Hepatocyte (in vitro differentiated cells): ENCODE measurements around the gene LDLR. TPM values are rescaled to one million over a fixed set of nuclear protein-coding genes. Genes with fewer than 3 reads are reported as not detected.
A peak's percentile ranks its signal among the peaks of the same experiment; 100 is the strongest.
"Not testable (repeated sequence)": the region's sequence is repeated elsewhere in the genome, so short reads cannot be mapped to it uniquely, and the experiment has no call there.

Experiments used
- DNase-seq: peaks from one replicate; pipeline ENCODE4 v3.0.0-alpha.2; 2016; ENCODE audit warnings: low spot score
- H2AFZ ChIP-seq: fragments of 200-600 bp; sonication (generic); 2 replicates; pipeline ENCODE4 v1.6.0; 2016; ENCODE audit warnings: antibody characterized with exemption, mild to moderate bottlenecking
- H3K27ac ChIP-seq: fragments of 200-600 bp; sonication (generic); 2 replicates; pipeline ENCODE4 v1.5.1; 2016; ENCODE audit warnings: mild to moderate bottlenecking
- H3K27me3 ChIP-seq: fragments of 200-600 bp; sonication (generic); 2 replicates; pipeline ENCODE4 v1.6.1; 2016
- H3K36me3 ChIP-seq: fragments of 200-600 bp; sonication (generic); replicated peaks from 2 replicates; pipeline ENCODE4 v1.5.1; 2016; ENCODE audit warnings: low read depth; ENCODE audit not compliant: insufficient read depth
- H3K4me1 ChIP-seq: fragments of 200-600 bp; sonication (generic); 2 replicates; pipeline ENCODE4 v1.5.1; 2016; ENCODE audit warnings: mild to moderate bottlenecking, moderate library complexity; ENCODE audit not compliant: insufficient read depth
- H3K4me2 ChIP-seq: fragments of 200-600 bp; sonication (generic); 2 replicates; pipeline ENCODE4 v1.6.0; 2016
- H3K4me3 ChIP-seq: fragments of 200-600 bp; sonication (generic); 2 replicates; pipeline ENCODE4 v1.5.1; 2016; ENCODE audit warnings: mild to moderate bottlenecking
- H3K79me2 ChIP-seq: fragments of 200-600 bp; sonication (generic); 2 replicates; pipeline ENCODE4 v1.6.0; 2017; ENCODE audit warnings: mild to moderate bottlenecking
- H3K9me2 ChIP-seq: fragments of 200-600 bp; sonication (generic); replicated peaks from 2 replicates; pipeline ENCODE4 v1.6.0; 2017; ENCODE audit warnings: mild to moderate bottlenecking; ENCODE audit not compliant: insufficient read depth
- H3K9me3 ChIP-seq: fragments of 200-600 bp; sonication (generic); 2 replicates; pipeline ENCODE4 v1.5.1; 2016; ENCODE audit warnings: low read depth, mild to moderate bottlenecking
- H4K20me1 ChIP-seq: fragments of 200-600 bp; sonication (generic); 2 replicates; pipeline ENCODE4 v1.6.0; 2016; ENCODE audit warnings: mild to moderate bottlenecking; ENCODE audit not compliant: insufficient read depth, poor library complexity, severe bottlenecking
- EZH2 ChIP-seq: fragments of 200-600 bp; sonication (generic); IDR thresholded peaks from 2 replicates; pipeline ENCODE4 v1.6.1; 2016; ENCODE audit warnings: antibody characterized with exemption, mild to moderate bottlenecking, borderline replicate concordance
- EZH2phosphoT487 ChIP-seq: fragments of 200-600 bp; sonication (generic); IDR thresholded peaks from one replicate; pipeline ENCODE4 v1.6.1; 2018; ENCODE audit warnings: antibody characterized with exemption, mild to moderate bottlenecking, low read depth, moderate library complexity; ENCODE audit not compliant: unreplicated experiment, severe bottlenecking
- WGBS: methylation state at CpG from one replicate; pipeline ENCODE4 v1.1.6; 2016; ENCODE audit warnings: low lambda C conversion rate; ENCODE audit errors: missing lambda C conversion rate; 5-methylcytosine and 5-hydroxymethylcytosine counted together
- polyA plus RNA-seq: library from polyadenylated mRNA; unstranded; fragments of >200 nt; fragmentation: Nextera tagmentation; extraction: Ambion mirVana; gene quantifications from 2 replicates; pipeline ENCODE4 v1.2.1, GENCODE V29; 2016
- total RNA-seq: library from RNA; depleted of rRNA; stranded (reverse); fragments of >200 nt; gene quantifications from 2 replicates; pipeline ENCODE4 v1.2.3, GENCODE V29; 2014
- TF ChIP-seq, protein P1 (sequence below): fragments of 200-600 bp; sonication (generic); IDR thresholded peaks from 2 replicates; pipeline ENCODE4 v1.5.1; 2016; ENCODE audit warnings: antibody characterized with exemption, mild to moderate bottlenecking; ENCODE audit not compliant: poor library complexity

The LDLR gene
- total and polyA plus RNA-seq, 2 experiments from 2014 or later, result 123 to 126 TPM

DNA sequence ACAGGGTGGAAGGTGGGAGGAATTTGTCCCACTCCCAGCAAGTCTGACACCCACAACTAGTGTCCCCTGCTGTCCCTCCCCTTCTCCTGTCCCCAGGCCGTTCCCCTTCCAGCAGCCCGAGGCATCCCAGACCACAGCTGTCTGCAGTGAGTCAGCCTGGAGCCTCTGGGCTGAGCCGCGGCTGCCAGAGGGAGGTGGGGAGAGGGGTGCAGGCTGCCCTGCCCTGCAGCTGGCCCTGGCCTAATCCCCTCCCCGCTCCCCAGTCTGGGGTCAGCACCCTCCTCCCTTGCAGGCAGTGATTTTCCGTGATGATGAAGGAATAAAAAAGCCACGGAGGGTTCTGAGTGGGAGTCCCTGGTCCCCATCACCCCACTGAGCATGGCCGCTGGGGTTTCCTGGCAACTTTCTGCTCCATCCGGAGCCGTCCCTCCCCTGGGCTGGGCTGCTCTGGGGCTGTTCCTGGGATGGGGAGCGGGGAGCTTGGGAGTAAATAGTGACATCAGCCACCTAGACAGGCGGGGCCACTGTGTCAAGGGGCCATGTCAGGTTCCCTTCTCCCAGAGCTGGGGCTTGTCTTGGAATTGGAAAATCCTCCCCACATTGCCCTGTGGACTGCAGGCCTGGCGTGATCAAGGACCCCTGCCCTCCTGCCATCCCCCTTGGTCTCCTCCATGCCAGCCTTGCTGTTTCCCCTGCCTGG is 49.5 kb downstream of the LDLR start:
- Histone ChIP-seq H3K36me3 (no peaks in the 10 kb centered on the region), H3K27me3 (no peaks in the 10 kb centered on the region), H3K79me2 (no peaks in the 10 kb centered on the region), H3K9me3 (no peaks in the 10 kb centered on the region), H3K9me2 (no peaks in the 10 kb centered on the region), H4K20me1 (no peaks in the 10 kb centered on the region), H3K4me1 (peaks cover 49% of the 10 kb centered on the region), H2AFZ (peak overlapping the region; percentile 33), H3K27ac (peak overlapping the region; percentile 93), H3K4me3 (no peak overlapping the region), H3K4me2 (peak overlapping the region; percentile 85)
- DNase-seq, result peak; percentile 86
- no peak for TF ChIP-seq EZH2
- TF ChIP-seq, protein P1, sequence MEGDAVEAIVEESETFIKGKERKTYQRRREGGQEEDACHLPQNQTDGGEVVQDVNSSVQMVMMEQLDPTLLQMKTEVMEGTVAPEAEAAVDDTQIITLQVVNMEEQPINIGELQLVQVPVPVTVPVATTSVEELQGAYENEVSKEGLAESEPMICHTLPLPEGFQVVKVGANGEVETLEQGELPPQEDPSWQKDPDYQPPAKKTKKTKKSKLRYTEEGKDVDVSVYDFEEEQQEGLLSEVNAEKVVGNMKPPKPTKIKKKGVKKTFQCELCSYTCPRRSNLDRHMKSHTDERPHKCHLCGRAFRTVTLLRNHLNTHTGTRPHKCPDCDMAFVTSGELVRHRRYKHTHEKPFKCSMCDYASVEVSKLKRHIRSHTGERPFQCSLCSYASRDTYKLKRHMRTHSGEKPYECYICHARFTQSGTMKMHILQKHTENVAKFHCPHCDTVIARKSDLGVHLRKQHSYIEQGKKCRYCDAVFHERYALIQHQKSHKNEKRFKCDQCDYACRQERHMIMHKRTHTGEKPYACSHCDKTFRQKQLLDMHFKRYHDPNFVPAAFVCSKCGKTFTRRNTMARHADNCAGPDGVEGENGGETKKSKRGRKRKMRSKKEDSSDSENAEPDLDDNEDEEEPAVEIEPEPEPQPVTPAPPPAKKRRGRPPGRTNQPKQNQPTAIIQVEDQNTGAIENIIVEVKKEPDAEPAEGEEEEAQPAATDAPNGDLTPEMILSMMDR, result no peak
- TF ChIP-seq EZH2phosphoT487, result no peak
- WGBS, result 19% methylated on average over 11 of the region's 13 CpGs

DNA sequence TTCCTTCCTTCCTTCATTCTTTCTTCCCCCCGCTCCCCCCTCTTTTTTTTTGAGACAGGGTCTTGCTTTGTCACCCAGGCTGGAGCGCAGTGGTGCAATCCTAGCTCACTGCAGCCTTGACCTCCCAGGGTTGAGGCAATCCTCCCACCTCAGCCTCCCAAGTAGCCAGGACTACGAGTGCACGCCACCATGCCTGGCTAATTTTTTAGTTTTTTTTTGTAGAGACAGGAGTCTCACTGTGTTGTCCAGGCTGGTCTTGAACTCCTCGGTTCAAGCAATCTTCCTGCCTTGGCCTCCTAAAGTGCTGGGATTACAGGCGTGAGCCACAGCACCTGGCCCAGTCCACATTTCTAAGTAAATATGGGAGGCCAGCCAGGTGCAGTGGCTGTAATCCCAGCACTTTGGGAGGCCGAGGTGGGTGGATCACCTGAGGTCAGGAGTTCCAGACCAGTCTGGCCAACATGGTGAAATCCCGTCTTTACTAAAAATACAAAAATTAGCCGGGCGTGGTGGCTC is 50.8 kb downstream of the LDLR start:
- 91% methylated on average over 9 of the region's 10 CpGs for WGBS
- peak overlapping the region; percentile 93 for H3K27ac ChIP-seq
- H4K20me1 ChIP-seq, H3K9me3 ChIP-seq, H3K4me3 ChIP-seq, H3K36me3 ChIP-seq, H3K4me2 ChIP-seq, H3K27me3 ChIP-seq, H2AFZ ChIP-seq, H3K79me2 ChIP-seq, H3K9me2 ChIP-seq, DNase-seq: not testable (repeated sequence)
- H3K4me1 ChIP-seq, result peaks cover 59% of the 10 kb centered on the region

DNA sequence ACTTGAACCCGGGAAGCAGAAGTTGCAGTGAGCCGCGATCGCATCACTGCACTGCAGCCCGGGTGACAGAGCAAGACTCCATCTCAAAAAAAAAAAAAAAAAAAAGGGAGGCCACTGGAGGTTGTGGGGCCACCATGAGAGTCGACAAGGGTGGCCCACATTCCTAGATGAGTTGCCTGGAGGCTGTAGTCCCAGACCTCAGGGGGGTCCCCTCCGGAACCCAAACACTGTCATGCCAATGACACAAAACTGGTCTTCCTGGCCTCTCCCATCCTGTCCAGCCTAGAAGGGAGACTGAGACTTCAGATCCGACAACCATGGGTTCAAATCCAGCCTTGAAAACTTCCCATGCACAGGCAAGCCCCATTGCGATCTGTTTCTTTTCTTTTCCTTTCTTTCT is 51.6 kb downstream of the LDLR start:
- DNase-seq, result no peak
- Histone ChIP-seq H3K4me3 (no peak overlapping the region), H3K9me3 (no peaks in the 10 kb centered on the region), H3K4me2 (no peak overlapping the region), H3K9me2 (no peaks in the 10 kb centered on the region), H3K27me3 (no peaks in the 10 kb centered on the region), H3K27ac (no peak overlapping the region), H3K4me1 (peaks cover 59% of the 10 kb centered on the region), H3K79me2 (no peaks in the 10 kb centered on the region), H2AFZ (no peak overlapping the region), H3K36me3 (no peaks in the 10 kb centered on the region), H4K20me1 (no peaks in the 10 kb centered on the region)
- 92% methylated on average over 9 of the region's 9 CpGs for WGBS
- TF ChIP-seq EZH2phosphoT487, result no peak
- TF ChIP-seq, protein P1, result no peak
- TF ChIP-seq EZH2, result no peak

DNA sequence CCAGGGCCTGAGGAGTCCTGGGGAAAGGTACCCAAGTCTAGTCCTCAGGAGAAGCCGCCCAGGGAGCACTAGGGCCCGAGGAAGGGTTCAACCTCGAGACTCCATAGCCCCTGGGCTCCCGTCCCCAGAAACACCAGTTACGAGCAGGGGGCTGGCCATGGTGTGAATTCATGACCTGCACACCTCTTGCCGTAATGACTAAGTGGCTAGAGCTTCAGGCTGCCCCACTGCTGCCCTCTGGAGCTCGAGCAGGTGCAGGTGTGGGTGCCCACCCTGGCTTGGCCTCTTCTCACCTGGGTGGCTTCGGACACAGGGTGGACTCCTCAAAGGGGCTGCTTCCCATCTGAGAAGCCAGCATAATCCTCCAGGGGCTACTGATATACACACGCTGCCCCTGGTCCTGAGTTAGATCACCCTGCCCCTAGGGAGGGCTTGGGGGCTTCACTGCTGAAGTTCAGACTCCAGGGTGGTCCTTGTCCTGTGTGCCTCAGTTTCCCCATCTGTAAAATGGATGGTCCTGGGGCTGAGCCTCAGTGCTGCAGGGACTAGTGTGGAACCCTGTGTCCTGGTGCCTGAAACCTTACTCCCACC is 52.8 kb downstream of the LDLR start:
- 69% methylated on average over 9 of the region's 9 CpGs for WGBS
- Histone ChIP-seq H3K27me3 (no peaks in the 10 kb centered on the region), H2AFZ (no peak overlapping the region), H3K9me3 (no peaks in the 10 kb centered on the region), H3K9me2 (no peaks in the 10 kb centered on the region), H3K36me3 (no peaks in the 10 kb centered on the region), H4K20me1 (no peaks in the 10 kb centered on the region), H3K27ac (peak overlapping the region; percentile 91), H3K79me2 (no peaks in the 10 kb centered on the region), H3K4me2 (peak overlapping the region; percentile 67), H3K4me1 (peaks cover 59% of the 10 kb centered on the region), H3K4me3 (no peak overlapping the region)
- no peak for TF ChIP-seq EZH2phosphoT487
- TF ChIP-seq, protein P1, result peak; percentile 18
- no peak for DNase-seq
